EL (cell line): ENCODE measurements around the gene TMEM150A.
"Not testable (repeated sequence)": the region's sequence is repeated elsewhere in the genome, so short reads cannot be mapped to it uniquely, and the experiment has no call there.

ENCODE experiments used
- DNase-seq: peaks from one replicate; pipeline ENCODE4 v3.0.0-alpha.2; 2016

The TMEM150A gene, protein sequence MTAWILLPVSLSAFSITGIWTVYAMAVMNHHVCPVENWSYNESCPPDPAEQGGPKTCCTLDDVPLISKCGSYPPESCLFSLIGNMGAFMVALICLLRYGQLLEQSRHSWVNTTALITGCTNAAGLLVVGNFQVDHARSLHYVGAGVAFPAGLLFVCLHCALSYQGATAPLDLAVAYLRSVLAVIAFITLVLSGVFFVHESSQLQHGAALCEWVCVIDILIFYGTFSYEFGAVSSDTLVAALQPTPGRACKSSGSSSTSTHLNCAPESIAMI

DNA sequence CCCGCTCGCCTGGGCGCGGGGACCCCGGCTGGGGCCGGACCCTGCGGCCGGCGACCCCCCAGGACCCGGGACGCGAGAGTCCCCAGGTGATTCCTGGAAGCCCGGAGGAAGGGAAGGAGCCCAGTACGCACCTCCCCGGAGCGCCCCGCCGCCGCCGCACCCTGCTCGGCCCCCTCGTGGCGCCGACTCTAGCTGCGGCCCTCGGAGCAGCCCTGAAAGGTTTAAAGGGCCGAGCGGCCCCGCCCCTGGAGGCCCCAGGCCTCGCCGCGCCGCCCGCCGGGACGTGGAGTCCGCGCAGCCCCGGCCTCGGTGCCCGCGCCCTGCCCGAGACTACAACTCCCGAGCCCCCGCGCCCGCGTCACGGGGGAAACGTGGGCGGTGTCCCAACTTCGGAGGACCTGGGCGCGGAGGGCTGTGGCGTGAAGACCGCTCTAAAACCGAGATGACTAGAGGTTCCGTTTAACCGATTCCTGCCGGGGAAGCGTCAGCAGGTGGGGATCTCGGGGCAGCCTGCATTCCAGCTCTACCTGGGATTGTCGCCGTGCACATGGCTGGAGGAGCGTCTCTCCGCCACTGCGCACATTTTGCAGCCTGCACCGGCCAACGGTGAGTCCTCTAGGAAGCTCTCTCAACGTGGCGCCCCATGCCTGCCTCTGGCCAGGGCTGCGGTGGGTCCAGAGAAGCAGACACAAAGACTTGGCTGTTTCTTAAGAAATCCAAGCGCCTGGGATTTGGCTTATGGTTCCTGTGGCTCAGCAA is at the start of gene TMEM150A:
TMEM150A (minus strand) TSS at position 223 of the 759 bp plus-strand sequence. CDS start 750 bp downstream, outside the sequence.
- DNase-seq = peak; percentile 88

DNA sequence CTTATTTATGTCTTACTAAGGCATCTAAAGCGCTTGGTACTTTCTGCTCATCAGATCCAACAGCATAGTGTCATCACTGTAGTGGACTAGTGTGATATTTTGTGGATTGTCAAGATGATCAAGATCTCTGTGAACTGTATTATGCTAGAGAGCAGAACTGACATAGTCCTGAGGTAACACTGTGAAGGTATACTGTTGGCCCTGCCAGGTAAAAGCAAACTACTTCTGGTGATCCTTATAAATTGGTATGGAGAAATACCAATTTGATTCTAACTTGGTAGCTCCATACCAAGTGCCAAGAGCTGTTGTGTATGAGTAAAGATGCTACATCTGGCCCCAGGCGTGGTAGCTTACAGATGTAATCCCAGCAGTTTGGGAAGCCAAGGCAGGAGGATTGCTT is 49.6 kb upstream of the TMEM150A start:
- DNase-seq = no peak

DNA sequence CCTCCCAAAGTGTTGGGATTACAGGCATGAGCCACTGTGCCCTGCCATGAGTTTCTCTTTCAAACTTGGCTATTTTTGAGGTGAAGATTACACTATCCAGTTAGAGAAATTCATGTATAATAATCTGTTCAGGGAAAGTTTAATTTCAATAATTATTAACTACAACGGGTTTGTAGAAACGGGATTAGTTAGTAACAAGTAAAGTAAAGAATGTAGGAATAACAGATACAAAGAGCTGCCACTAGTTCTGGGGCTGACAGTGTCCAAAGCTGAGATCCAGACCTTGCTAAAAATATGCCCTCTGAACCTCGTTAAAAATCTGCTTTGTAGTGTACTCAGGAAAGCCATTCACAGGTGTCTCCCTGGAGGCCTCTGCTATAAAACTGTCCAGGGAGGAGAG is 48.6 kb upstream of the TMEM150A start:
- no peak for DNase-seq

DNA sequence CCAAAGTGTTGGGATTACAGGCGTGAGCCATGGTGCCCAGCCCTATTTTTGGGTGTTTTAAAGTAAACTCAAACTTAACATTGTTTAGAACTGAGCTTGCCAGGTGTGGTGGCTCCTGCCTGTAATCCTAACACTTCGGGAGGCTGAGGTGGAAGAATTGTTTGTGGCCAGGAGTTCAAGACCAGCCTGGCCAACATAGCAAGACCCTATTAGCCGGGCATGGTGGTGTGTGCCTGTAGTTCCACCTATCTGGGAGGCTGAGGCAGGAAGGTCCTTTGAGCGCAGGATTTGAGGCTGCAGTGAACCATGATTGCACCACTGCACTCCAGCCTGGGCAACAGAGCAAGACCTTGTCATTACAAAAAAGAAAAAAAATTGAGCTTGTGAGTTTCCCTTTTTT is 48.0 kb upstream of the TMEM150A start:
- no peak for DNase-seq

DNA sequence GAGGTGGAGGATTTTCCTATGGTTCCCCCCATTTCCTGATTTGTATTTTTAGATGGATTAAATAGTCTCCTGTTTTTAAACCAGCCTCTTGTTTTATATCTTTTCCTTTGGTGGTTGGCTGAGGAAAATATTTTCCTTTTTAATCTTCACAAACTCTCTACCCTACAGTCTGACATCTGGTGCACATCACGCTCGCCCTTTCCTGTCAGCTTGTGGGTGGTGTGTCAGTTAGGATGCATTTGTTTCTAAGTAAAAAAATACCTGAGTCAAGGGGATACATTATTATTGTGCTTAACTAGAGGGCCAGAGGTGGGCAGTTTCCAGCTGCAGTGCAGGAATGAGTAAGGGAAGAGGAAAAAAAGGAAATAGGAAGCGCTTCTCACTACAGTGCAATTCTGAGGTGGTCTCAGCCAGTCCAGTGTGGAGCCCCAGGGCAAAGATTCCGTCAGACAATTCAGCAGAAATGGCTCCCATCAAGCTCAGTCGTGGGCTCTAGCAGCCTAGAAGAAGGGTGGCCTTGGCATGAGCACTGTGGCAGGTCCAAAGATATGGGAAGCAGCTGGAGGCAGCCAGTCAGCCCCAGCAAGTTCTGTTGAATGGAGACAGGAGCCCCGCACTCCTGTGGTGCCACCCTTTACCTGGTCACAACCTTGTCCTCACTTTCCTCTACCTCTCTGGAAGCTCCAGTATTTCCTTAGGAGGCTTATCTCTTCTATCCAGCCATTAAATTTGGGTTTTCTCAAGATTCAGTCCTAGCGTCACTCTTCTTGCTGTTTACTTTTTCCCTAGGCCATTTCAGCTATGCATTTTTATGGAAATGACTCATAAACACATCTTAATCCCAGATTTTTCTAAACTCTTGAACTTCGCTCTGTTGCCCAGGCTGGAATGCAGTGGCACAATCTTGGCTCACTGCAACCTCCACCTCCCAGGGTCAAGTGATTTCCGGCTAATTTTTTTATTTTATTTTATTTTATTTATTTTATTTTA is 47.0 kb upstream of the TMEM150A start:
- DNase-seq = peak; percentile 82

DNA sequence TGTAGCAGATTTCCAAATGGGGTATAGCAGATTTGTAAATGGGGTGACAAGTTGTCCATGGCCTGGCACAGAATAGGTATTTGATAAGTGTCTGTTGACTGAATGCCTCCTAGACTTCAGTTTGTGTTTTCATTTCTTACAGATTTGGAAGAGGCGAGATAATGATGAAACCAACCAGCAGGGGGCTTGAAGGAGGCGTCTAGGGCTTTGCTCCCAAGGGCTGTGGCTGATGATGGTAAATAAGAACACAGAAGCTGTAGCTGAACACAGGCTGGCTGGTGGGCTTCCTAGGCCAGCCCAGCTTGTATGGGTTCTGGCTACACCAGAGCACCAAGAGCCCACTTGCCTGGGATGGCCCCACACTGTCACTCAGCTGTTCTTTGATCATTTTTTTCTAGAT is 46.1 kb upstream of the TMEM150A start:
- peak; percentile 64 for DNase-seq

DNA sequence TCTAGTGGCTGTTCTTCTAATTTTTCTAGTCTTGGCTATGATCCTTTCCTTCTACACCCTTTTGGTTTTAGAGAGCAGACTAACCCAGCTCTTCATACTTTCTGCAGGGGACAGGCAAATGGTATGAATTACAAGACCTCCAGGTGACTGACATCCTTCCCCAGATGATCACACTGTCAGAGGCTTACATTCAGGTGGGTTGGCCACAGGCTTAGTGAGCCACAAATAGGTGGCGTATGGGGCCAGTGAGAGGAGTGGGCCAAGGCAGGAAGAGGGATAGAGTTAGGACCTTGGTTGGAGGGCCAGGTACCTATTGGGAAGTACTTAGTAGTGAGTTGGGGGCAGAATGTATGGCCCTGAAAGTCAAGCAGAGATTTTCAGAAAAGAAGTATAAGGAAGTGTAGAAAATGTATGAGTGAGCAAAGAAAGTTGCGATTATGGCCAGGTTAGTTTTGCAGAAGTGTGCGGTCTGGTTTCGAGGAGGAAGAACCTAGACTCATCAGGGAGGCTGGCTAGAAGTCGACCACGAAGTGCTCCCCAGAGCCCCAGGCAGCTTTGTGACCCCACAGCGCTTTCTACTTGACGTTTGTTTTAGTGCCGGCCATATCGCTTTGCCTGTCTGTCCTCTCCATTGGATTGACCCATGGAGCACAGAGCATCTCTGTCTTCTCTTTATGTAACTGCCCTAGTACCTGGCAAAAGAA is 45.5 kb upstream of the TMEM150A start:
- no peak for DNase-seq

DNA sequence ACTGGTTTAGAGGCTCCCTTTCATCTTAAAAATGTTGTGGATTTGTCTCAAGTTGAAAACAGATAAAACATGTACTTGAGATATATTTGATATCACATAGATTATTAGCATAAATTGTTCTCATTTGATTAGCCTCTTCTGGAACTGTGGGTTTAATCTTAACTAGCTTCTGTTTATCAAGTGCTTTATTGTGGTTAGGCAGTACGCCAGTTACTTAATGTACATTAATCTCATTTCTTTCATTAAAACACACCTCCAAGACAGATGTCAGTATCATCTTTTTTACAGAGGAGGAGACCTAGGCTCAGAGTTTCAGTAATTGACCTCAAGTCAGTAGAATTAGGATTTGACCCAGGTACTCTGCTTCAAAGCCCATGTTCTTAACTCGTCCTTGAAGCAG is 43.7 kb upstream of the TMEM150A start:
- DNase-seq = no peak

DNA sequence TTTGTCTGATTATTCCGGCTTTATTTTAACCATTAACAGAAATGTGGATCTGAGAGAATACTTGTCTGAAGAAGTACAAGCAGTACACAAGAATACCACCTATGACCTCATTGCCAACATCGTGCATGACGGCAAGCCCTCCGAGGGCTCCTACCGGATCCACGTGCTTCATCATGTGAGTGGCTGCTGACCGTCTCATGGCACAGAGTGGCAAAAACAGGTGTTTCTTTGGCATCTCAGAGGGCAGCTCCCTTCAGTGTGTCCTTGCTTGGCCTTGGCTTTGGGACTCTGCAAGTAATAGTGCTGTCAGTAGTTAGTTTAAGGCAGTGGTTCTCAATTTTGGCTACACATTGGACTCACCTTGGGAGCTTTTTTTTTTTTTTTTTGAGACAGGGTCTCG is 42.4 kb upstream of the TMEM150A start:
- no peak for DNase-seq

DNA sequence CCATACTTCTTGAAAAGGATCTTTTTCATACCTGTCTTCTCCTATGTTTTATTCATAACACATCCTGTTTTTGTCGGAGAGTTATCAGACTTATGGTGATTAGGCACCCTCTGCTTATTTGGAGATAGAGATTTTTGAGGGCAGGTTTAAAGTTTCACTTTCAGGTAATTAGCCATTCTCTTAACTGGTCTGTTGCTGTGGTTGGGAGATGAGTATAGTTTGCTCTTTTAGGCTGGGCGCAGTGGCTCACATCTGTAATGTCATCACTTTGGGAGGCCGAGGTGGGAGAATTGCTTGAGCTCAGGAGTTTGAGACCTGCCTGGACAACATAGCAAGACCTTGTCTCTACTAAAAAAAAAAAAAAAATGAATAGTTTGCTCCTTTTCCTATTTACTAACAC is 40.2 kb upstream of the TMEM150A start:
- DNase-seq = no peak

DNA sequence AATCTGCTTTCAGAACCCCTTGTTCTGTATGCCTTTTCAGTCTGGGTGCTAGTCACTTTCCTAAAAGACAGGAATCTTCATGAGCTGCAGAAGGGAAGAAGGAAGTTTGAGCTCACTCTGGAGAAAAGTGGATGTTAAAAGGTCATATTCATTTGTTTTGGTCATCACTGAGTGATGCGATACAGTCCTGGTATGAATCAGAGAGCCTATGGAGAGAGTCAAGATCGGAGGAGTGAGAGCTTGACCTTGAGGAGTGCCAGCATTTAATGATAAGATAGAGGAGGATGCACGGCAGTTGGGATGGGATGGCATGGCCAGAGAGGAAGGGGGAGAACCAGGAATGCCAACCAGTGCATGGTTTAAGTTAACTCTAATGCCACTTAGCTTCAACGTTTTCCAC is 33.1 kb upstream of the TMEM150A start:
- peak; percentile 35 for DNase-seq

DNA sequence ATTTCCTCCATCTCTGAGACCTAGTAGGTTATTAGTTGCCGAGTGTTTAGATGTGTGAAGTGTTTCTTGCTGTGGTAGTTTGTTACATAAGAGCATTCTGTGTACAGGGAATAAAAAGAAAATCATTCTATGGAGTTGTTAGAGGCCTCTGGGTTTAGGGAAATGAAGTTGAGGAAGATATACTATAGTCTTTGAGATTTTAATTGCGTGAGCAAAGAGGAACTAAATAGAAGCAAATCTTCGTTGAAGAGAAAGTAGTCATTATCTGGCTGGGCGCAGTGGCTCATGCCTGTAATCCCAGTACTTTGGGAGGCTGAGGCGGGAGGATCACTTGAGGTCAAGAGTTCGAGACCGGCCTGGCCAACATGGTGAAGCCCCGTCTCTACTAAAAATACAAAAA is 32.5 kb upstream of the TMEM150A start:
- no peak for DNase-seq

DNA sequence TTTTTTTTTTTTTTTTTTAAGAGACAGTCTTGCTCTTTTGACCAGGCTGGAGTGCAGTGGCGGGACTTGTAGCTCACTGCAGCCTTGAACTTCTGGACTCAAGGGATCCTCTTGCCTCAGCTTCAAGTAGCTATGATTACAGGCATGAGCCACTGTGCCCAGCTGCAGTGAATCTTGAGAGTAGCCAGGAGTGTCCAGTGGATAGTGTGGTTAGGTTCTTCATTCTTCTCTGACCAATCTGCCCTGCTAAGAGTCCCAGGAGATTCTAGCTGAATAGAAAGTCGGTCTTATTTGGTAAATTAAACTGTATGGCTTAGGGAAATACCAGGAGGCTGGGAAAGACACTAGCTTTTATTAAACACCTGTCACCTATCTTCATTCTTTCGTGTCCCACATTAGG is 28.8 kb upstream of the TMEM150A start:
- no peak for DNase-seq

DNA sequence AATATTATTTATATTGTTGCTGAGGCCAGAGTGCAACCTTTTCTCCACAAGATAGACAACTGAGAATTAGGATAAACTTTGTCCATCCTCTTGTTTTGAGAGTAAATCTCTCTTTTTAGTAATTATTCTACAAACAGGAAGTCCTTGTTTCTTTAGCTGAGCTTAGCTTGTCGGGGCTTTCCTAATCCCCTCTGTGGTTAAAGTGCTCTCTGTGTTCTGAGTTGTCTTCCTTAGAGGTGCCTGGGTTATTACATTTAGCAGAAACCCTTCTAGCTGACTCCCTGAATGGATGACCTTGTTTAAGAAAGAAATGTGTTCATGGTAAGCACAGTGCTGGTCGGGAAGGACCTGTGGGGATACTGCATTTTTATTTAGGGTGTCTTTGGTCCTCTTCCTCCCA is 26.2 kb upstream of the TMEM150A start:
- DNase-seq = no peak

DNA sequence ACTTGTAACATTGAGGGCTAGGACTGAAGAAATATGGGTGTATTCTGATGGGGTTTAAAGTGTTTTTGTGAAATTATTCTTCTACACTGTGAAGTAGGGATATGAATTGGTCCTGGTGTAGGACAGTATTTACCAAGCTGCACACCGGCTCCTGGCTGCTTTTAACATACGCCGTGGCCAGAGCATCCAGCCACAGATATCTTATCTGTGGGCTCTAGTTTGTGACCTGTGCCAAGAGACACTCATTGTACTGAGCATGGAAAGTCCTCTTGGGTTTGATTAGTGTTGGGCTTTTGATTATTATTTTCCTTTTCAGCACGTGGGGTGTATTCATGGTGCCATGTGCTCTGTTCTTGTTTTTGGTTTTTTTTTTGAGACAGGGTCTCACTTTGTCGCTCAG is 21.5 kb upstream of the TMEM150A start:
- DNase-seq = no peak

DNA sequence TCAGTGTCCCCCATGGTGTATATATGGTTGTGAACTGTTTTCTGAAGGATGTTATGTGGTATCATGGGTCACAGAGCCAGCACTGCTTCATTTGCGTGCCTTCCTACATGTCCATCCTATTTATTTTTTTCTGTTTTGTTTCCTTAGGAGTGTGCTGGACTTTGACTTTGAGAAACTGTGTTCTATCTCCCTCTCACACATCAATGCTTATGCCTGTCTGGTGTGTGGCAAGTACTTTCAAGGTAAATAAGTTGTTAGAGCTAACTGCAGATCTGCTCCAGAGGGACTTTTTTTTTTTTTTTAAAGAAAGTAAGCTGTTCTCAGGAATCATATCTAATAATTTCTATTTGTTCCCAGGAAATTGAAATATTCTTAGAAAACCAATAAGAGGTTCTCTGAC is 18.8 kb upstream of the TMEM150A start:
- no peak for DNase-seq

DNA sequence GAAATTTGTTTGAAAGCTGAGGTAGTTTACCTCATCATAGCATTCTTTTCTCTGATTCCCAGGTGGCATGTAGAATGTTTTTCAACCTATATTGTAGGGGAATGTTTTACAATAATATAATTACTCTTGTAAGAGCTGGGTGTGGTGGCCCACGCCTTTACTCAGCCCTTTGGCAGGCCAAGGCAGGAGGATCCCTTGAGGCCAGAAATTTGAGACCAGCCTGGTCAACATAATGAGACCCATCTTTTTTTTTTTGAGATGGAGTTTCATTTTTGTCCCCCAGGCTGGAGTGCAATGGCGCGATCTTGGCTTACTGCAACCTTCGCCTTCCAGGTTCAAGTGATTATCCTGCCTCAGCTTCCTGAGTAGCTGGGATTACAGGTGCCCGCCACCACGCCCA is 17.1 kb upstream of the TMEM150A start:
- DNase-seq = no peak

DNA sequence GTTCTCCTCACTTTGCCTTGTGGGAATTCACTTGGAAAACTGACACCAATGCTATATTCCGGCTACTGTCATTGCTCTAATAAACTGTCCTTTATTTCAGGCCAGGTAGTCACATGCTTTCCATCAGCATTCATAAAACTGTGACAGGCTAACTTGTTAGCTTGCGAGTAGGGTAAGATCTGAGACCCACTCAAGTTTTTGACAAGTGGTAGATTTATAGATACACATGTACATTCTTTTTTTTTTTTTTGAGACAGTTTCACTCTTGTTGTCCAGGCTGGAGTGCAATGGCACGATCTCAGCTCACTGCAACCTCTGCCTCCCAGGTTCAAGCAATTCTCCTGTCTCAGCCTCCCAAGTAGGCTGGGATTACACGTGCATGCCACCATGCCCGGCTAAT is 15.2 kb upstream of the TMEM150A start:
- DNase-seq = not testable (repeated sequence)

DNA sequence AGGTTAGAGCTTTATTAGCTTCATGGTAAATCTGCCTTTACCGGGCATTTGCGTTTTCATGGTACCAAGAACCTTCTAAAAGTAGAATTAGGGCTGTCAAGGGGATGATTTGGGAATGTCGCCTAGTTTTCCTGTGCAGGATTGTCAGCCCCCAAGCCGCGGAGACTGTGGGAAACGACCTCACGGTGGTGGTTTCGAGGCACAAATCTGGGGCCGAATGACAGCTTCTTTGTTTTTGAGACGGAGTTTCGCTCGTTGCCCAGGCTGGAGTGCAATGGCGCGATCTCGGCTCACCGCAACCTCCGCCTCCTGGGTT is 12.9 kb upstream of the TMEM150A start:
- DNase-seq = no peak

DNA sequence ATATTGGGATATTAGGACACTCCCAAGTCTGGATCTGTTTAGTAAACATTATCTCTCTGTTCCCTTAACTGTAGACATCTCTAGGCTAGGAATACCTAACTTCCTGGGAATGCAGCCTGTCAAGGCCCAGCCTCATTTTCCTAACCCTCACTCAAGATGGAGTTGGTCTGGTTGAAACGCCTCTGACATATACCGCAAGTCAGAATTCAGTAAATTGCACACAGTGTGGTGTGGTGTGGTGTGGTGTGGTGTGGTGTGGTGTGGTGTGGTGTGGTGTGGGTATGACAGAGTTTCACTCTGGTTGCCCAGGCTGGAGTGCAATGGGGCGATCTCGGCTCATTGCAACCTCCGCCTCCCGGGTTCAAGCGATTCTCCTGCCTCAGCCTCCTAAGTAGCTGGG is 12.3 kb upstream of the TMEM150A start:
- not testable (repeated sequence) for DNase-seq

DNA sequence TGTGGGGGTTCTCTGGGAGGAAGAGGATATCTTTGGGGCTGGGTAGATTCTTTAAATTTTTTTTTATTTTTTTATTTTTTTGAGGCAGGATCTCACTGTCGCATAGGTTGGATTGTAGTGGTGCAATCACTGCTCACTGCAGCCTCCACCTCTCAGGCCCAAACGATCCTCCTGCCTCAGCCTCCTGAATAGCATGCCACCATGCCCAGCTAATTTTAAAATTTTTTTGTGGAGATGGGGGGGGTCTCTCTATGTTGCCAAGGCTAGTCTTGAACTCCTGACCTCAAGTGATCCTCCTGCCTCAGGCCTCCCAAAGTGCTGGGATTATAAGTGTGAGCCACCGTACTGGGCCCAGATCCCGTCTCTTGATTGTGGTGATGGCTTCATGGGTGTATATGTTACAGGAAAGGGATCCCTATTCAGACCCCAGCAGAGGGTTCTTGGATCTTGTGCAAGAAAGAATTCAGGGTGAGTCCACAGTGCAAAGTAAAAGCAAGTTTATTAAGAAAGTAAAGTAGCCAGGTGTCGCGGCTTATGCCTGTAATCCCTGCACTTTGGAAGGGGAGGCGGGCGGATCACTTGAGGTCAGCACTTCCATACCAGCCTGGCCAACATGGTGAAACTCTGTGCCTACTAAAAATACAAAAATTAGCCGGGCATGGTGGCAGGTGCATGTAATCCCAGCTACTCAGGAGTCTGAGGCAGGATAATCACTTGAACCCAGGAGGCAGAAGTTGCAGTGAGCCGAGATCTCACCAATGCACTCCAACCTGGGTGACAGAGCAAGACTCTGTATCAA is 11.4 kb upstream of the TMEM150A start:
- DNase-seq = no peak
